ENCODE measurements around the gene OCEL1. TPM values are rescaled to one million over a fixed set of nuclear protein-coding genes. Genes with fewer than 3 reads are reported as not detected.

Gene OCEL1
- total and polyA plus RNA-seq, 10 of the 15 experiments (the other 5 are each of a cell fraction or from before 2014, with no cell fraction given): 2.8 to 18.2 (median 7.4) TPM

GRCh38 chr19:17266975-17267788, 41.2 kb downstream of the OCEL1 start, which contains the start of gene BABAM1:
BABAM1 (plus strand) TSS chr19:17267443; CDS start chr19:17268807, 1,364 bp downstream.
- ChIA-PET POLR2A (interaction anchor here (0.5 to 2.1 kb wide), 21 partner anchors 12 to 1860 kb away, joined by 3 to 16 read pairs (median 4); partner anchors contain the start of genes ABHD8, ANKLE1, ANO8 and DDA1), SMC1A (ENCODE audit: uncharacterized antibody, unreplicated experiment) (interaction anchor here (0.6 to 5.0 kb wide), 13 partner anchors 15 to 671 kb away, joined by 3 to 43 read pairs (median 3); partner anchors contain the start of genes ABHD8, ANKLE1 and USE1), RAD21 (ENCODE audit: unreplicated experiment) (interaction anchor here (0.7 to 1.8 kb wide), 22 partner anchors 12 to 552 kb away, joined by 3 to 22 read pairs (median 4); partner anchors contain the start of genes ABHD8, ANKLE1, DDA1 and OCEL1), CTCF (interaction anchor here (0.5 to 10.5 kb wide), 20 partner anchors 9 to 1676 kb away, joined by 3 to 120 read pairs (median 3); partner anchors contain the start of genes ABHD8, ANKLE1, HAUS8 and MRPL34)
- in situ Hi-C loops (cut with MboI) (no loop called here), intact Hi-C loops (cut with micrococcal nuclease; ENCODE audit: unreplicated experiment) (loop anchor here (1.0 to 10.0 kb wide), 3 partner anchors 16 to 492 kb away; partner anchors contain the start of genes HAUS8 and MYO9B)
- DNase-seq (ENCODE audit: low read depth, low spot score): peak; percentile 100
- H2AFZ ChIP-seq (ENCODE audit: control insufficient read depth, low read depth, low read length): peak within 1 kb of the TSS; percentile 89
- ATAC-seq: peak; percentile 97
- H3K36me3 ChIP-seq (ENCODE audit: control insufficient read depth in 2 of 2, insufficient read depth in 2 of 2, low read length in 1 of 2): peaks cover 3 to 6% of the 10 kb centered on the region in 2 experiments; a peak in 3 of 4 replicates
- WGBS (ENCODE audit: insufficient coverage, insufficient replicate concordance, low lambda C conversion rate, missing lambda C conversion rate): under 1% methylated on average over 27 of the region's 27 CpGs
- H3K4me1 ChIP-seq (ENCODE audit: control insufficient read depth, insufficient read depth, low read length): peaks cover 11% of the 10 kb centered on the region
- no peaks in the 10 kb centered on the region for H3K9me3 ChIP-seq (replicated peaks; ENCODE audit: control insufficient read depth, insufficient read depth, low read length)
- H3K27ac ChIP-seq (ENCODE audit: control insufficient read depth, insufficient read depth): peak within 1 kb of the TSS; percentile 81
- peak within 1 kb of the TSS; percentile 93 for H3K4me3 ChIP-seq
- peak within 1 kb of the TSS; percentile 75 for H3K4me2 ChIP-seq (ENCODE audit: control insufficient read depth, insufficient read depth)
- peaks cover 13% of the 10 kb centered on the region for H3K79me2 ChIP-seq (ENCODE audit: control insufficient read depth, insufficient read depth, low read length)
- no TSS peak for BruUV-seq (replicated peaks)
- no peaks in the 10 kb centered on the region for H3K27me3 ChIP-seq (replicated peaks in 1 of 2; ENCODE audit: control insufficient read depth in 2 of 2, insufficient read depth in 2 of 2, low read length in 1 of 2)
- no peaks in the 10 kb centered on the region for H4K20me1 ChIP-seq (ENCODE audit: control insufficient read depth, insufficient read depth)
- peak; percentile 100 for FAIRE-seq
- peak within 1 kb of the TSS; percentile 85 for H3K9ac ChIP-seq (ENCODE audit: control insufficient read depth, insufficient read depth, low read length)
- TF ChIP-seq LARP7 (IDR thresholded peaks at IDR 0.05) (peak; percentile 41; the same call in 1 of the 2 replicates), ESRRA (IDR thresholded peaks at IDR 0.05; ENCODE audit: low read length) (no peak), RUNX3 (IDR thresholded peaks at IDR 0.05; ENCODE audit: low read length) (peak; percentile 46), ZNF207 (IDR thresholded peaks at IDR 0.05; ENCODE audit: borderline replicate concordance) (peak; percentile 73; the same call in 1 of the 2 replicates), POLR2AphosphoS5 (IDR thresholded peaks at IDR 0.05; ENCODE audit: low read length) (peak; percentile 79), YY1 (IDR thresholded peaks at IDR 0.05; ENCODE audit: low read depth, low read length) (peak; percentile 99), NFYA (IDR thresholded peaks at IDR 0.05; ENCODE audit: borderline replicate concordance, low read depth, low read length) (peak; percentile 93), STAT3 (IDR thresholded peaks at IDR 0.05; ENCODE audit: low read depth, low read length) (no peak), HDGF (IDR thresholded peaks at IDR 0.05) (peak; percentile 89), BHLHE40 (IDR thresholded peaks at IDR 0.05; ENCODE audit: borderline replicate concordance in 1 of 2, low read depth in 2 of 2, low read length in 1 of 2) (no peak), USF1 (IDR thresholded peaks at IDR 0.05; ENCODE audit: borderline replicate concordance, extremely low read length, insufficient read depth, low read depth, low read length) (no peak), SIN3A (IDR thresholded peaks at IDR 0.05; ENCODE audit: low read depth, low read length) (peak; percentile 75), ZZZ3 (IDR thresholded peaks at IDR 0.05; ENCODE audit: control insufficient read depth, insufficient read length, low read depth) (no peak), MLLT1 (IDR thresholded peaks at IDR 0.05) (0 out of 2 replicates have a peak, but pooled peaks have one; percentile 14), SMC3 (IDR thresholded peaks at IDR 0.05; ENCODE audit: borderline replicate concordance, low read length) (no peak), RBBP5 (conservative IDR thresholded peaks at IDR 0.05) (no peak), PKNOX1 (IDR thresholded peaks at IDR 0.05) (peak; percentile 76; the same call in 1 of the 2 replicates), HDAC6 (IDR thresholded peaks at IDR 0.05; ENCODE audit: unreplicated experiment) (no peak), TARDBP (IDR thresholded peaks at IDR 0.05; ENCODE audit: borderline replicate concordance) (peak; percentile 62; the same call in 1 of the 2 replicates), SMARCA5 (IDR thresholded peaks at IDR 0.05) (no peak)
